DMS114 treated with DMSO at 0.1 percent for 48 hours (cell line): Measurements from ENCODE around the gene PODN.

Experiments used
- DNase-seq: peaks from one replicate; lab custom pipeline; 2025; ENCODE audit not compliant: unreplicated experiment; lab: John Stamatoyannopoulos, UW

Gene PODN

GRCh38 chr1:53130598-53130877, 68.5 kb downstream of the PODN start:
- DNase-seq, result no peak

DNA sequence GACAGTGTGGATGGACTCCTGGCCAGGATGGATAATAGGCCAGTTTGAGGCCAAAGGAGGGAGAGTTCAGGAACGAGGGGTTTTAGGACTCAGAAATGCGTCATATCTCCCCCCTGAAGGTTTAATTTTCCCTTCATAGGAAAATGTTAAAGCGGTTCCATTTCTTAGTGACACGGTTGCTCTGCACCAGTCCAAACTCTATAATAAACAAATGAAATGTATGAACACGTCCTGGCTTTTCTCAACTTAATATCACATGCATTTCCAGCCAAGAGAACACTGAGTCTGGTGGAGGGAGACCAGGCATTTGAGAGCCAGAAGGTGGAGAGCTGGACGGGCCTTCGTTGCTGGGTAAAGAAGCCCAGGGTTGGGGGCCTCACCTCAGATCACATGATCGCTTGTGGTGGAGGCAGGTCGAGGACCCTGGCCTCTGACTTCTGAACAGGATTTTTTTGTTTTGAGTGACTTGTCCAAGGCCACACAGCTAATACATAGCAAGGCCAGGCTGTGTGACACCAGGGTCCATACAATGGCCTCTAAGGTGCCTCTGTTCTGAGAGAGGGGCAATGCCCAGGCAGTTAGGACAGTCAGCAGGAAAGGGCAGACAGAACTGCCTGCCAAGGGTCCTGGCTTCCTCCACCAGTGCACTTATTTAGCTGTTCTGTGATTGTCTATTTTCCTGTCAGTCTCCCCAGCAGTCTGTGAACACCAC, 69.0 kb downstream of the PODN start:
- DNase-seq, result no peak

GRCh38 chr1:53131590-53131938, 69.6 kb downstream of the PODN start:
- DNase-seq, result no peak

DNA sequence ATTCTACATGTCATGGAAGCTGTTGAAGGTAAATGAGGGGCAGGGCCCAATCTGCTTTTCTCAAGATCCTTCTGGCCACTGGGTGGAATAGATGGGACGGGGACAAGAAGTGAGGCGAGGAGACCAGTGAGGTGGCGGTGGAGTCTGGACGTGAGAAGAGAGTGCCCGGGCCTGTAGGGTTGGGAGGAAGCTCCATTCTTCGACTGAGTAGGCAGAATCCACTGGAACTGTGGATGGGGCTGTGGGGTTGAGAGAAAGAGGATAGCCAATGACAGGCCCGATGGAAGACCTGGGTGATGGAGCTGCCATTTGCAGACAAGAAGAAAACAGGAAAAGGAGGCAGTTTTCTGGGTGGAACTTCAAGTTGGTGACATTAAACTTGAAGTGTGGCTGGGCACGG, 70.2 kb downstream of the PODN start:
- no peak for DNase-seq

DNA sequence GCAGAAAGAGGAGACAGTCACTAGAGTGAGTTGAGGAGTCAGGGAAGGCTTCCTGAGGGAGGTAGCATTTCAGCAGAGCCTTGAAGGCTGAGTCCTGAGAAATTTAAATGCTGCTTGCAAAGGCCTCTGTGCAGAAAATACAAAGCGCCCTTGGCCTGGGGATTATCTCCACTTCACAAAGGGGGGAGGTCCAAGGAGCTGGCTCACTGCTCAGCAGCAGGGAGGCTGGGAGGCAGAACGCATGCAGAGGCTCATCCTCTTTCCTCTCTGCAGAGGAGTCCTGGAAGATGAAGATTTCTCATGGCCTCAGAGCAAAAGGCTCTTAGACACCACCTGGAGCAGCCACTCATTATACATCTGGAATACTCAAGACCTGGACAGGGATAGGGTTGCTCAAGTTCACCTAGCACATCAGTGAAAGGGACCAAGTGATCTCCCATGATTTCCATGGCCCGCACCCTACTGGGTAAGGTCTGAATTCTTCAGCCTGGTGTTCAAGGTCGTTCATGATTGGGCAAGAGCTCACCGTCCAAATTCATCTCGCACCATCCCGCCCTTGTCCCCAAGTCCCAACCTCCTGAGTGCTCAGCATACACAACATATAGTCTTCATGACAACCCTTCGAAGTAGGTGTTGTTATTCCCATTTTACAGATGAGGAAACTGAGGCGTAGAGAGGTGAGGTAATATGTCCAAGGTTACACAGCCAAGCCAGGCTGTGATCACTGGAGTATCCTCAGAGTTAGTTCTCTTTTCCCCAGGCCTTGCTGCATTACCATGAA, 71.4 kb downstream of the PODN start:
- no peak for DNase-seq

- no peak for DNase-seq
These were observed 72.1 kb downstream of the PODN start for GRCh38 chr1:53134042-53134485.
